A673 (cell line): ENCODE data around the gene HMCN2.

Source experiments
- EZH2 ChIP-seq: fragments of 200-600 bp; sonication (generic); IDR thresholded peaks from 2 replicates; pipeline ENCODE4 v1.6.1; 2017; ENCODE audit warnings: borderline replicate concordance, low read depth, mild to moderate bottlenecking, mixed read lengths, antibody characterized with exemption, low read length; ENCODE audit not compliant: poor library complexity, severe bottlenecking
- TF ChIP-seq, protein P1 (sequence below): fragments of 300-800, 200-600 bp; sonication (generic); conservative IDR thresholded peaks from 2 replicates; pipeline ENCODE4 v1.5.1; 2017; ENCODE audit warnings: low read depth, mild to moderate bottlenecking, antibody characterized with exemption, low read length, moderate library complexity, mixed read lengths

GRCh38 chr9:130373679-130374325 lies 108.2 kb downstream of the HMCN2 start:
- TF ChIP-seq, protein P1, sequence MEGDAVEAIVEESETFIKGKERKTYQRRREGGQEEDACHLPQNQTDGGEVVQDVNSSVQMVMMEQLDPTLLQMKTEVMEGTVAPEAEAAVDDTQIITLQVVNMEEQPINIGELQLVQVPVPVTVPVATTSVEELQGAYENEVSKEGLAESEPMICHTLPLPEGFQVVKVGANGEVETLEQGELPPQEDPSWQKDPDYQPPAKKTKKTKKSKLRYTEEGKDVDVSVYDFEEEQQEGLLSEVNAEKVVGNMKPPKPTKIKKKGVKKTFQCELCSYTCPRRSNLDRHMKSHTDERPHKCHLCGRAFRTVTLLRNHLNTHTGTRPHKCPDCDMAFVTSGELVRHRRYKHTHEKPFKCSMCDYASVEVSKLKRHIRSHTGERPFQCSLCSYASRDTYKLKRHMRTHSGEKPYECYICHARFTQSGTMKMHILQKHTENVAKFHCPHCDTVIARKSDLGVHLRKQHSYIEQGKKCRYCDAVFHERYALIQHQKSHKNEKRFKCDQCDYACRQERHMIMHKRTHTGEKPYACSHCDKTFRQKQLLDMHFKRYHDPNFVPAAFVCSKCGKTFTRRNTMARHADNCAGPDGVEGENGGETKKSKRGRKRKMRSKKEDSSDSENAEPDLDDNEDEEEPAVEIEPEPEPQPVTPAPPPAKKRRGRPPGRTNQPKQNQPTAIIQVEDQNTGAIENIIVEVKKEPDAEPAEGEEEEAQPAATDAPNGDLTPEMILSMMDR, result no peak
- TF ChIP-seq EZH2, result no peak
